Loucy (cell line): Measurements from ENCODE around the gene PCED1B.

Source experiments
- H2AFZ ChIP-seq: fragments of 200-600 bp; sonication (generic); 2 replicates; pipeline ENCODE4 v1.6.0; 2016; ENCODE audit warnings: antibody characterized with exemption, mild to moderate bottlenecking, low read length, moderate library complexity
- H3F3A ChIP-seq: fragments of 200-600 bp; 2 replicates; pipeline ENCODE4 v1.6.0; 2016; ENCODE audit warnings: antibody characterized with exemption, low read depth, mild to moderate bottlenecking
- H3K27me3 ChIP-seq: fragments of 200-600 bp; sonication (generic); 2 replicates; pipeline ENCODE4 v1.6.1; 2014; ENCODE audit warnings: low read length, mild to moderate bottlenecking; ENCODE audit not compliant: insufficient read depth, poor library complexity, severe bottlenecking
- H3K36me3 ChIP-seq: fragments of 200-600 bp; sonication (generic); 2 replicates; pipeline ENCODE4 v1.6.1; 2016; ENCODE audit warnings: low read length; ENCODE audit not compliant: insufficient read depth
- H3K4me1 ChIP-seq: fragments of 200-600 bp; sonication (generic); 2 replicates; pipeline ENCODE4 v1.5.1; 2014; ENCODE audit warnings: low read length, mild to moderate bottlenecking; ENCODE audit not compliant: insufficient read depth, poor library complexity, severe bottlenecking
- H3K4me2 ChIP-seq: fragments of 200-600 bp; sonication (generic); 2 replicates; pipeline ENCODE4 v1.6.0; 2014; ENCODE audit warnings: antibody characterized with exemption, low read length, low read depth, mild to moderate bottlenecking; ENCODE audit not compliant: poor library complexity, severe bottlenecking
- H3K4me3 ChIP-seq: fragments of 200-600 bp; sonication (generic); 2 replicates; pipeline ENCODE4 v1.5.1; 2014; ENCODE audit warnings: low read length, mild to moderate bottlenecking, mixed read lengths; ENCODE audit not compliant: poor library complexity, severe bottlenecking
- H3K79me2 ChIP-seq: fragments of 200-600 bp; sonication (generic); 2 replicates; pipeline ENCODE4 v1.6.1; 2014; ENCODE audit warnings: low read length; ENCODE audit not compliant: insufficient read depth
- H3K9ac ChIP-seq: fragments of 200-600 bp; sonication (generic); 2 replicates; pipeline ENCODE4 v1.6.0; 2014; ENCODE audit warnings: mild to moderate bottlenecking, low read depth, low read length, moderate library complexity; ENCODE audit not compliant: poor library complexity, severe bottlenecking
- H3K9me2 ChIP-seq: fragments of 200-600 bp; sonication (generic); replicated peaks from 2 replicates; pipeline ENCODE4 v1.6.1; 2016; ENCODE audit warnings: low read depth, low read length, mixed read lengths
- H3K9me3 ChIP-seq: fragments of 200-600 bp; sonication (generic); 2 replicates; pipeline ENCODE4 v1.6.1; 2014; ENCODE audit warnings: mild to moderate bottlenecking, antibody characterized with exemption, low read length, low read depth; ENCODE audit not compliant: insufficient read depth
- H4K20me1 ChIP-seq: fragments of 200-600 bp; sonication (generic); 2 replicates; pipeline ENCODE4 v1.6.0; 2014; ENCODE audit warnings: antibody characterized with exemption, low read length, mild to moderate bottlenecking; ENCODE audit not compliant: insufficient read depth, poor library complexity, severe bottlenecking
- EZH2phosphoT487 ChIP-seq: fragments of 200-600 bp; IDR thresholded peaks from 2 replicates; pipeline ENCODE4 v1.6.1; 2018; ENCODE audit warnings: antibody characterized with exemption, mild to moderate bottlenecking, moderate library complexity, borderline replicate concordance
- TF ChIP-seq, protein P1 (sequence below): fragments of 200-600 bp; sonication (generic); conservative IDR thresholded peaks from 2 replicates; pipeline ENCODE4 v1.5.1; 2014; ENCODE audit warnings: mild to moderate bottlenecking, antibody characterized with exemption, low read length

Gene PCED1B

DNA sequence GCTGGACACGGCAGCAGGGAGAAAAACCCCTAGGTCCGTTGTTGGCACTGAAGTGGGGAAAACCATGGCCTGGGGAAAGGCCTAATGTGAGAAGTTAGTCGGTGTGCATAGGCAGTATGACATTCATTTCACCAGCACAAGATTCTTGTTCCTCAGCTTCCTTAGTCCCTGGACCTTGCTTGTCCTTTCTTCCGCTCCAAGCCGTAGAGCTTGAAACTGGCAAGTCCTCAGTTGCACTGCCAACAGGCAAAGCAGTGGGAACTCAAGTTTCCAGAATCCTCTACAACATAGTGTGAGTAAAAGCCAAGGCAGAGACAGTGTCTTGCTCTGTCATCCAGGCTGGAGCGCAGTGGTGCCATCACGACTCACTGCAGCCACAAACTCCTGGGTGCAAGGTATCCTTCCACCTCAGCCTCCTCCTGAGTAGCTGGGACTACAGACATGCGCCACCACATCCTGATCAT is 138.8 kb downstream of the PCED1B start:
- no peaks in the 10 kb centered on the region for H3K36me3 ChIP-seq
- no peaks in the 10 kb centered on the region for H3K9me3 ChIP-seq
- H3K79me2 ChIP-seq, result peaks cover 42% of the 10 kb centered on the region
- no peak overlapping the region for H3K9ac ChIP-seq
- H2AFZ ChIP-seq, result no peak overlapping the region
- peak overlapping the region; percentile 80 for H3K4me3 ChIP-seq
- H3K4me1 ChIP-seq, result peaks cover 70% of the 10 kb centered on the region
- H3K27me3 ChIP-seq, result no peaks in the 10 kb centered on the region
- TF ChIP-seq, protein P1, sequence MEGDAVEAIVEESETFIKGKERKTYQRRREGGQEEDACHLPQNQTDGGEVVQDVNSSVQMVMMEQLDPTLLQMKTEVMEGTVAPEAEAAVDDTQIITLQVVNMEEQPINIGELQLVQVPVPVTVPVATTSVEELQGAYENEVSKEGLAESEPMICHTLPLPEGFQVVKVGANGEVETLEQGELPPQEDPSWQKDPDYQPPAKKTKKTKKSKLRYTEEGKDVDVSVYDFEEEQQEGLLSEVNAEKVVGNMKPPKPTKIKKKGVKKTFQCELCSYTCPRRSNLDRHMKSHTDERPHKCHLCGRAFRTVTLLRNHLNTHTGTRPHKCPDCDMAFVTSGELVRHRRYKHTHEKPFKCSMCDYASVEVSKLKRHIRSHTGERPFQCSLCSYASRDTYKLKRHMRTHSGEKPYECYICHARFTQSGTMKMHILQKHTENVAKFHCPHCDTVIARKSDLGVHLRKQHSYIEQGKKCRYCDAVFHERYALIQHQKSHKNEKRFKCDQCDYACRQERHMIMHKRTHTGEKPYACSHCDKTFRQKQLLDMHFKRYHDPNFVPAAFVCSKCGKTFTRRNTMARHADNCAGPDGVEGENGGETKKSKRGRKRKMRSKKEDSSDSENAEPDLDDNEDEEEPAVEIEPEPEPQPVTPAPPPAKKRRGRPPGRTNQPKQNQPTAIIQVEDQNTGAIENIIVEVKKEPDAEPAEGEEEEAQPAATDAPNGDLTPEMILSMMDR, result no peak
- TF ChIP-seq EZH2phosphoT487, result no peak
- H3K9me2 ChIP-seq, result no peaks in the 10 kb centered on the region
- H3F3A ChIP-seq, result peaks cover 15% of the 10 kb centered on the region
- peak overlapping the region; percentile 88 for H3K4me2 ChIP-seq
- no peaks in the 10 kb centered on the region for H4K20me1 ChIP-seq

DNA sequence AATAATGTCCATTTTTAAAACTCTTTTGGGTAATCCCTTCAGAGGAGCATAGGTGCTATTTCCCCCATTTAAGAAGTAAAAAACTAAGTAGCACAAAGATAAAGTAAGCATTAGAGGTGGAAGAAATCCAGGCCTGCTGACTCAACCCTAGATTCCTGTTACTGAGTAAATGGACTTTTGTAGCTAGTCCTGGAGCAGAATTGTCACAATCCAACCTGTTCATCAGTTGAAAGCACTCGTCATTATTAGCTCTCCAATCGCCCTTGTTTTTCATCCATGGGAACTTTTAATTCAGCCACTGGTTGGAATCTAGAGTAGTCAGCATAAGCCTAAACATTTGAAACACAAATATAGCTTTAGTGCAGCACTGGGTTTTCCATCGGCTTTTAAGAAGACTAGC is 139.8 kb downstream of the PCED1B start:
- Histone ChIP-seq H2AFZ (no peak overlapping the region), H3F3A (peaks cover 15% of the 10 kb centered on the region), H3K9me3 (no peaks in the 10 kb centered on the region), H3K9me2 (no peaks in the 10 kb centered on the region), H3K27me3 (no peaks in the 10 kb centered on the region), H3K9ac (no peak overlapping the region), H3K4me2 (peak overlapping the region; percentile 15), H3K79me2 (peaks cover 32% of the 10 kb centered on the region), H3K4me3 (no peak overlapping the region), H3K4me1 (peaks cover 70% of the 10 kb centered on the region), H4K20me1 (no peaks in the 10 kb centered on the region), H3K36me3 (no peaks in the 10 kb centered on the region)
- TF ChIP-seq, protein P1, result no peak

DNA sequence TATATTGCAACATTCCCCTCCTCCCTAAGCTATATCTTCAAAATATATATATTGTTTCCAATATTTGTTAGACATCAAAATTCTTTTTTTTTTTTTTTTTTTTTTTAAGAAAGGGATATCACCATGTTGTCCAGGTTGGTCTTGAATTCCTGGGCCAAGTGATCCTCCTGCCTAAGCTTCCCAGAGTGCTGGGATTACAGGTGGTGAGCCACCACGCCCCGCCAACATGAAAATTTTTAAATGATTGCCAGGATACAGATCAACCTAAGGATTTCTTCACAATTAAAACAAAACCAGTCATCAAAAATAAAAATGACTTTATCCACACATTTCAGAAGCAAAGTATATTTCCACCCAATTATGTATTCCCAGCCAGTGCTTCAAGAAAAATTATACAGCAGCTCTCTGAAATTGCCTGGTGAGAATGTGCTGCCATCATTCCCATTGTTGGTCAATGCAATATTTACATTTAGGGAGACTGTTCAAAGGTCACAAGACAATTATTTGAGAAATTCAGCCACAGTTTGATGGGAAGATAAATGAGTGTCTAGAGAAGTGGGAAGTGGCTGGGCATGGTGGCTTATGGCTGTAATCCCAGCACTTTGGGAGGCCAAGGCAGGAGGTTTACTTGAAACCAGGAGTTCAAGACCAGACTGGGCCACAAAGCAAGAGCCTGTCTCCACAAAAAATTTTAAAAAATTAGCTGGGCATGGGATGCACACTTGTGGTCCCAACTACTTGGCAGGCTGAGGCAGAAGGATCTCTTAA is 142.0 kb downstream of the PCED1B start:
- H3K4me1 ChIP-seq, result peaks cover 58% of the 10 kb centered on the region
- TF ChIP-seq, protein P1, result no peak
- TF ChIP-seq EZH2phosphoT487, result no peak
- no peak overlapping the region for H2AFZ ChIP-seq
- no peaks in the 10 kb centered on the region for H4K20me1 ChIP-seq
- peaks cover 7% of the 10 kb centered on the region; the same call in 1 of the 2 replicates for H3F3A ChIP-seq
- H3K79me2 ChIP-seq, result peaks cover 22% of the 10 kb centered on the region; the same call in 1 of the 2 replicates
- H3K9me3 ChIP-seq, result no peaks in the 10 kb centered on the region
- H3K9me2 ChIP-seq, result no peaks in the 10 kb centered on the region
- no peaks in the 10 kb centered on the region for H3K36me3 ChIP-seq
- H3K4me3 ChIP-seq, result no peak overlapping the region
- H3K27me3 ChIP-seq, result no peaks in the 10 kb centered on the region
- H3K4me2 ChIP-seq, result no peak overlapping the region
- H3K9ac ChIP-seq, result no peak overlapping the region
